Activated gamma-delta T cell treated with Interleukin-2 at 50 U/mL for 16 hours (primary cell): ENCODE measurements around the gene BTF3L4.
"Not testable (repeated sequence)": the region's sequence is repeated elsewhere in the genome, so short reads cannot be mapped to it uniquely, and the experiment has no call there.

Experiments
- DNase-seq: peaks from one replicate; pipeline ENCODE4 v3.0.0-alpha.2; 2020

The BTF3L4 gene

GRCh38 chr1:52055866-52056162 lies 281 bp upstream of the BTF3L4 start:
- no peak for DNase-seq

GRCh38 chr1:52056937-52057231 lies 789 bp downstream of the BTF3L4 start:
- no peak for DNase-seq

- no peak for DNase-seq
Observed at GRCh38 chr1:52057255-52057654, 1.2 kb downstream of the BTF3L4 start.

- no peak for DNase-seq
Observed at GRCh38 chr1:52057876-52058415, 1.9 kb downstream of the BTF3L4 start.

- DNase-seq = no peak
Observed at GRCh38 chr1:52059321-52059720, 3.2 kb downstream of the BTF3L4 start.

GRCh38 chr1:52059888-52060287 lies 3.8 kb downstream of the BTF3L4 start:
- no peak for DNase-seq

- no peak for DNase-seq
Observed at GRCh38 chr1:52060822-52061221, 4.7 kb downstream of the BTF3L4 start.

- DNase-seq = no peak
Observed at GRCh38 chr1:52063192-52063591, 7.1 kb downstream of the BTF3L4 start.

- no peak for DNase-seq
Observed at GRCh38 chr1:52070704-52071103, 14.6 kb downstream of the BTF3L4 start.

GRCh38 chr1:52072291-52072690 lies 16.2 kb downstream of the BTF3L4 start:
- no peak for DNase-seq

- DNase-seq = not testable (repeated sequence)
Observed at GRCh38 chr1:52077277-52077676, 21.2 kb downstream of the BTF3L4 start.

- DNase-seq = no peak
Observed at GRCh38 chr1:52080014-52080415, 23.9 kb downstream of the BTF3L4 start.

- DNase-seq = not testable (repeated sequence)
Observed at GRCh38 chr1:52087892-52088291, 31.8 kb downstream of the BTF3L4 start.

- DNase-seq = not testable (repeated sequence)
Observed at GRCh38 chr1:52094300-52094699, 38.2 kb downstream of the BTF3L4 start.

GRCh38 chr1:52096216-52096615 lies 40.1 kb downstream of the BTF3L4 start:
- DNase-seq = no peak

GRCh38 chr1:52098139-52098871 lies 42.2 kb downstream of the BTF3L4 start:
- no peak for DNase-seq

GRCh38 chr1:52102336-52103013 lies 46.4 kb downstream of the BTF3L4 start:
- DNase-seq = no peak

- DNase-seq = no peak
Observed at GRCh38 chr1:52111492-52111891, 55.4 kb downstream of the BTF3L4 start.

GRCh38 chr1:52112489-52112888 lies 56.4 kb downstream of the BTF3L4 start:
- no peak for DNase-seq

- DNase-seq = no peak
Observed at GRCh38 chr1:52119301-52120079, 63.4 kb downstream of the BTF3L4 start.

- no peak for DNase-seq
Observed at GRCh38 chr1:52122384-52122783, 66.3 kb downstream of the BTF3L4 start.

- no peak for DNase-seq
Observed at GRCh38 chr1:52123622-52124021, 67.5 kb downstream of the BTF3L4 start.

GRCh38 chr1:52125736-52126359 lies 69.8 kb downstream of the BTF3L4 start:
- no peak for DNase-seq
